HL-60/S4 (cell line): Measurements from ENCODE around the gene PCDHGA1.

ENCODE experiments used
- in situ Hi-C: fragments of 300-500 bp; cut with MboI; formaldehyde crosslinking; loops from 2 replicates; pipeline ENCODE4 v1.14.3; 2022; ENCODE audit warnings: low sequenced_read_pairs

PCDHGA1 gene

GRCh38 chr5:141437221-141437620 lies 106.9 kb downstream of the PCDHGA1 start:
- in situ Hi-C loops = no loop called here

GRCh38 chr5:141439411-141440141 lies 109.3 kb downstream of the PCDHGA1 start:
- in situ Hi-C loops = no loop called here

DNA sequence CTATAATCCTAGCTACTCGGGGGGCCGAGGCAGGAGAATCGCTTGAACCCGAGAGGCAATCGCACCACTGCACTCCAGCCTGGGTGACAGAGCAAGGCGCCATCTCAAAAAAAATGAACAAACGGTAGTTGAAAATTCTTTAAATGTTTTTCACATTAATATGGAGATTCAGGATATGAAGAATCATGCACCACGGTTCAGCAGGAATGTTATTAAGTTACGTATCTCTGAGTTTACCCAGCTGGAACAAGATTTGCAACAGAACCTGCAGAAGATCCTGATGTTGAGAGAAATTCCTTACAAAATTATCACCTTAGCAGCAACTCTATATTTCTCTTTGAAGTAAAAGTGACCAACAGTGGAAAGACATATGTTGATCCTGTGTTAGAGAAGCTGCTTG lies 110.0 kb downstream of the PCDHGA1 start:
- in situ Hi-C loops = no loop called here

DNA sequence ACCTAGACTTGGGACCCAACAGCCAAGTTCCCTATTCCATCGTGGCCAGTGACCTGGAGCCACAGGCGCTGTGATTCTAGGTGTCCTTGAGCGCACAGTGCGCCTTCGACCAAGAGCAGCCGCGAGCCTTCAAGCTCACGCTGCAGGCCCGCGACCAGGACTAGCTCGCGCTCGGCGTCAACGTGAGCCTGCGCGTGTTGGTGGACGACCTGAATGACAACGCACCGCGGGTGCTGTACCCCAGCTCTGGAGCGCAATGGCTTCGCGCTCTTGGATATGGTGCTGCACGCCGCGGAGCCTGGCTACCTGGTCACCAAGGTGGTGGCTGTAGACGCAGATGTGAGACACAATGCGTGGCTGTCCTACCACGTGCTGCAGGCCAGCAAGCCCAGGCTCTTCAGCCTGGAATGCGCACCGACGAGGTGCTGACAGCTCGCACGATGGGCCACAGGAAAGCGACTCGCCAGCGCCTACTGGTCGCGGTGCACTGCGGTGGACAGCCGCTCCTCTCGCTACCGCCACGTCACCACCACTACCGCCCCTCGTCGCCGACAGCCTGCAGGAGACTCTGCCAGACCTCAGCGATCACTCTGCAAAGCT lies 111.4 kb downstream of the PCDHGA1 start:
- in situ Hi-C loops = no loop called here

GRCh38 chr5:141465351-141465750 lies 135.0 kb downstream of the PCDHGA1 start:
- in situ Hi-C loops = no loop called here

DNA sequence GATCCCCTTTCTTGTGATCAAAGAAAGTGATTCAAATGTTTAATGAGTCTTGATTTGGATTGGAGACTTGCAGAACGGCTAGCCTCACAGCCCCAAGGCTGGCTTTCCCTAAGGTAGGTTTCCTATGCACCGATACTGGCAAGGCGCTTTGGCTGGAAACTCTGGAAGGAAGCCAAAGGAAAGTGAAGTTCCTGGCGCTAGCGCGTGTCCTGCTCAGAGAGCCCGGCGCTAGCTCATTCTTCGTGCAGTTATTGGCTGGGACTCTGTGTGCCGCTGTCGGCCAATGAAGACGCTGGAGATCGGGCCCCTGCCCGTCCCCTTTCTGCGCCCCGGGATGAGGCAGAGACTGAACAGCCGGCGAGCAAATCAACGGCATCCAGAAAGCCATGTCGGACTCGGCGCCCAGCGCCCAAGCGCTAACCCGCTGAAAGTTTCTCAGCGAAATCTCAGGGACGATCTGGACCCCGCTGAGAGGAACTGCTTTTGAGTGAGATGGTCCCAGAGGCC lies 145.4 kb downstream of the PCDHGA1 start, which contains the start of gene PCDHGC3:
Gene PCDHGC3 (plus strand): TSS at position 342 of the 507 bp plus-strand sequence. CDS start 151 bp downstream, at position 493.
- in situ Hi-C loops = no loop called here

DNA sequence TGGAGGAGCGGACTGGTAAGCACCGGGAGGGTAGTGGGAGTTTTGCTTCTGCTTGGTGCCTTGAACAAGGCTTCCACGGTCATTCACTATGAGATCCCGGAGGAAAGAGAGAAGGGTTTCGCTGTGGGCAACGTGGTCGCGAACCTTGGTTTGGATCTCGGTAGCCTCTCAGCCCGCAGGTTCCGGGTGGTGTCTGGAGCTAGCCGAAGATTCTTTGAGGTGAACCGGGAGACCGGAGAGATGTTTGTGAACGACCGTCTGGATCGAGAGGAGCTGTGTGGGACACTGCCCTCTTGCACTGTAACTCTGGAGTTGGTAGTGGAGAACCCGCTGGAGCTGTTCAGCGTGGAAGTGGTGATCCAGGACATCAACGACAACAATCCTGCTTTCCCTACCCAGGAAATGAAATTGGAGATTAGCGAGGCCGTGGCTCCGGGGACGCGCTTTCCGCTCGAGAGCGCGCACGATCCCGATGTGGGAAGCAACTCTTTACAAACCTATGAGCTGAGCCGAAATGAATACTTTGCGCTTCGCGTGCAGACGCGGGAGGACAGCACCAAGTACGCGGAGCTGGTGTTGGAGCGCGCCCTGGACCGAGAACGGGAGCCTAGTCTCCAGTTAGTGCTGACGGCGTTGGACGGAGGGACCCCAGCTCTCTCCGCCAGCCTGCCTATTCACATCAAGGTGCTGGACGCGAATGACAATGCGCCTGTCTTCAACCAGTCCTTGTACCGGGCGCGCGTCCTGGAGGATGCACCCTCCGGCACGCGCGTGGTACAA lies 146.0 kb downstream of the PCDHGA1 start:
- in situ Hi-C loops = no loop called here

DNA sequence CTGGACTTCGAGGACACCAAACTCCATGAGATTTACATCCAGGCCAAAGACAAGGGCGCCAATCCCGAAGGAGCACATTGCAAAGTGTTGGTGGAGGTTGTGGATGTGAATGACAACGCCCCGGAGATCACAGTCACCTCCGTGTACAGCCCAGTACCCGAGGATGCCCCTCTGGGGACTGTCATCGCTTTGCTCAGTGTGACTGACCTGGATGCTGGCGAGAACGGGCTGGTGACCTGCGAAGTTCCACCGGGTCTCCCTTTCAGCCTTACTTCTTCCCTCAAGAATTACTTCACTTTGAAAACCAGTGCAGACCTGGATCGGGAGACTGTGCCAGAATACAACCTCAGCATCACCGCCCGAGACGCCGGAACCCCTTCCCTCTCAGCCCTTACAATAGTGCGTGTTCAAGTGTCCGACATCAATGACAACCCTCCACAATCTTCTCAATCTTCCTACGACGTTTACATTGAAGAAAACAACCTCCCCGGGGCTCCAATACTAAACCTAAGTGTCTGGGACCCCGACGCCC lies 146.8 kb downstream of the PCDHGA1 start:
- in situ Hi-C loops = no loop called here

DNA sequence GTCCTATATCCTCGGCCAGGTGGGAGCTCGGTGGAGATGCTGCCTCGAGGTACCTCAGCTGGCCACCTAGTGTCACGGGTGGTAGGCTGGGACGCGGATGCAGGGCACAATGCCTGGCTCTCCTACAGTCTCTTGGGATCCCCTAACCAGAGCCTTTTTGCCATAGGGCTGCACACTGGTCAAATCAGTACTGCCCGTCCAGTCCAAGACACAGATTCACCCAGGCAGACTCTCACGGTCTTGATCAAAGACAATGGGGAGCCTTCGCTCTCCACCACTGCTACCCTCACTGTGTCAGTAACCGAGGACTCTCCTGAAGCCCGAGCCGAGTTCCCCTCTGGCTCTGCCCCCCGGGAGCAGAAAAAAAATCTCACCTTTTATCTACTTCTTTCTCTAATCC lies 147.5 kb downstream of the PCDHGA1 start:
- in situ Hi-C loops = no loop called here

DNA sequence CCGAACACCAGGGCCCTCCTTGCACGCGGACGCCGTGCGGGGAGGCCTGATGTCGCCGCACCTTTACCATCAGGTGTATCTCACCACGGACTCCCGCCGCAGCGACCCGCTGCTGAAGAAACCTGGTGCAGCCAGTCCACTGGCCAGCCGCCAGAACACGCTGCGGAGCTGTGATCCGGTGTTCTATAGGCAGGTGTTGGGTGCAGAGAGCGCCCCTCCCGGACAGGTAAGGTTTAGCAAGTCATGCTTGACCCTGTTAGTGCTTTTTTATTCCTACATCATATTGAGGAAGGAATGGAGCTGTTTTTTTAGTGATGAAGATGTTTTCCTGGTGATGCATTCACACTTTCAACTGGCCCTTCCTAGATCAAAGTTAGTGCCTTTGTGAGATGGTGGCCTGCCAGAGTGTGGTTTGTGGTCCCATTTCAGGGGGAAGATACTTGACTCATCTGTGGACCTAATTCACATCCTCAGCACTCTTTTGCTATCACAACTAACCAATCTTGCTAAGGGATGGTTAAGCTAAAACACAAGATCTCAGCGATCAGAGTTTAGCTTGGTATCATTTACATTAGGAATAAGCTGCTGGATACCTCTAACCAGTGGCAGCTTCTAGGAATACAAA lies 148.1 kb downstream of the PCDHGA1 start:
- in situ Hi-C loops = no loop called here

- in situ Hi-C loops = no loop called here
These were observed 149.5 kb downstream of the PCDHGA1 start for GRCh38 chr5:141479776-141480175.

DNA sequence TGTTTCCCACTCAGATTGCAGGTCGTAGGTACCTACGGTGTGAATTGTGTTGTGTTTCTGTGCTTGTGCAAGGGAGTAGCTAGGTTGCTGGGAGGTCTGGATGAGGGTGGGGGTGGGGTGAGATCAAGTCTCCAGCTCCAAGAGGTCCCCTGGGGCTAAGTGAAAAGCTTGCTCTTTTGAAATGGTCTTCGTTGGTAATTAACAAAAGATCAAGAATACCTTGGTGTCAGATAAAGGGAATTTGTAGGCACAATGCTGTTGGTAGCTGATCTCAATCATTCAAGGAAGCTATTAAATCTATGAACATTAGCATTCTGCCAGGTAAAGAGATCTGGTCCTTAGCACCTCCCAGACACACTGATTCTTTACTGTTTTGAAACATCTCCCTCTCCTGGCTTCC lies 153.6 kb downstream of the PCDHGA1 start:
- in situ Hi-C loops = no loop called here

- in situ Hi-C loops = no loop called here
These were observed 154.0 kb downstream of the PCDHGA1 start for GRCh38 chr5:141484310-141484640.

GRCh38 chr5:141484641-141485311 lies 154.5 kb downstream of the PCDHGA1 start, which contains the start of gene PCDHGC4:
Gene PCDHGC4, plus strand, starts transcription at chr5:141485030. Its CDS starts 144 bp downstream, at chr5:141485174.
- in situ Hi-C loops = no loop called here

- in situ Hi-C loops = no loop called here
These were observed 155.2 kb downstream of the PCDHGA1 start for GRCh38 chr5:141485321-141486055.

GRCh38 chr5:141486091-141486490 lies 155.8 kb downstream of the PCDHGA1 start:
- in situ Hi-C loops = no loop called here

DNA sequence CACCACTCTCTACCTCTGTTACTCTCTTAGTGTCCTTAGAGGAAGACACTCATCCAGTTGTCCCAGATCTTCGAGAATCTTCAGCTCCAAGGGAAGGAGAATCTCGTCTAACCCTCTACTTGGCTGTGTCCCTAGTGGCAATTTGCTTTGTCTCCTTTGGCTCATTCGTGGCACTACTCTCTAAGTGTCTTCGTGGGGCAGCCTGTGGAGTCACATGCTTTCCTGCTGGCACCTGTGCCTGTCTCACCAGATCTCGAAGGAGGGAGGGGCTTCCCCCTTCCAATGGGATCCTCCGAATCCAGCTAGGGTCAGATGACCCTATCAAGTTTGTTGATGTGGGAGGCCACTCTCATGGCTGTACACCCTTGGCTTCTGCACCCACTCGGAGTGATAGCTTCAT lies 156.8 kb downstream of the PCDHGA1 start:
- in situ Hi-C loops = no loop called here

DNA sequence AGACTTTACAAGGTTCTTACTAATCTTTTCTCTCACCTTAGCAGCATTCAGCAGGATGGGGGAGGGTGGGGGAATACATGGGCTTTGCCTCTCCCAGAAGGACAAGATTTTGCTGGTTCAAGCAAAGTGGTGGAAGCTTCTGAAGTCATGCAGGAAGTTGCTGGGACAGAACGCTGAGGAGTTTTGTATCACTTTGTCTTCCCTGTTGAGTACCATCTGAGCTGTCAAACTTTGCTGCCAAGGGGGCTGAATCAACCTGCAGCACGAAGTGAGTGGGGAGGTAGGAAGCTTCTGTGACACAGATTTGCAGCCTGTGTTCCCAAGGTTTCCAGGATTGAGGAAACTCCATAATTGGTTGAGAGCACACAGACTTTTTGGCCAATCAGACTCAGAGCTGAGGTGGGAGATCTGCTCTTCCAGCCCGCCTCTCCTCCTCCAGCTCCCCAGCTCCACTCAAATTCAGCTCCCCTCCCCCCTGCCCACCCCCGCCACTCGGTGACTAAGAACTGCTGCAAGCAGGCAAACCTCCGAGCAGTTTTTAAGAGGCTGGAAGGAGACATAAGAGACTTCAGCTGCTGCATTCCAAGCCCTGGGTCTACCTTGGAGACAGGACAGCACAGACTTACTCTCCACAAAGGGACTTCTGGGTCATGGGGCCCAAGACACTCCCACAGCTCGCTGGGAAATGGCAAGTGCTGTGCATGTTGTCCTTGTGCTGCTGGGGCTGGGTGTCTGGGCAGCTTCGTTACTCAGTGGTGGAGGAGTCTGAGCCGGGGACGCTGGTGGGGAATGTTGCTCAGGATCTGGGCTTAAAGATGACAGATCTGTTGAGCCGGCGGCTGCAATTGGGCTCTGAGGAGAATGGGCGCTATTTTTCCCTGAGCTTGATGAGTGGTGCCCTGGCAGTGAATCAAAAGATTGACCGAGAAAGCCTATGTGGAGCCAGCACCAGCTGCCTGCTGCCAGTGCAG lies 158.6 kb downstream of the PCDHGA1 start, which contains the start of gene PCDHGC5:
Gene PCDHGC5 (plus strand): TSS at position 491 of the 971 bp plus-strand sequence. CDS start 160 bp downstream, at position 651.
- in situ Hi-C loops = no loop called here
